SK-N-SH (cell line): ENCODE data around the gene ARID1A.
A peak's percentile ranks its signal among the peaks of the same experiment; 100 is the strongest.

ENCODE experiments used
- CHD2 ChIP-seq: fragments of 150-350 bp; IDR thresholded peaks from 2 replicates; pipeline ENCODE4 v1.6.1; 2018; ENCODE audit warnings: low read length; ENCODE audit not compliant: partially characterized antibody
- TAF1 ChIP-seq: IDR thresholded peaks from 2 replicates; pipeline ENCODE4 v1.6.1; 2012; ENCODE audit warnings: low read depth, mild to moderate bottlenecking, low read length, moderate library complexity, borderline replicate concordance

- TF ChIP-seq TAF1: peak; percentile 67
- TF ChIP-seq CHD2: peak; percentile 81
Measured at GRCh38 chr1:26692211-26692792, 3.5 kb upstream of the ARID1A start.
